Mesendoderm (in vitro differentiated cells): ENCODE data around the gene CD82.

Experiments used
- DNase-seq: peaks from one replicate; pipeline ENCODE4 v3.0.0; 2013
- H2AK5ac ChIP-seq: 2 replicates; pipeline ENCODE4 v1.6.1; 2013; ENCODE audit warnings: low read length, inconsistent platforms
- H2BK120ac ChIP-seq: 2 replicates; pipeline ENCODE4 v1.6.1; 2013; ENCODE audit warnings: low read depth, mild to moderate bottlenecking, low read length, moderate library complexity, mixed read lengths
- H2BK15ac ChIP-seq: replicated peaks from 2 replicates; pipeline ENCODE4 v1.6.1; 2013; ENCODE audit warnings: low read depth, mild to moderate bottlenecking, moderate library complexity
- H2BK5ac ChIP-seq: 2 replicates; pipeline ENCODE4 v1.6.1; 2013; ENCODE audit warnings: low read length, inconsistent platforms
- H3K18ac ChIP-seq: 2 replicates; pipeline ENCODE4 v1.6.1; 2013; ENCODE audit warnings: mild to moderate bottlenecking, low read length, mixed read lengths
- H3K23ac ChIP-seq: one replicate; pipeline ENCODE4 v1.6.1; 2013; ENCODE audit warnings: low read length
- H3K27ac ChIP-seq: 2 replicates; pipeline ENCODE4 v1.5.1; 2013; ENCODE audit warnings: low read depth, mild to moderate bottlenecking, inconsistent platforms, low read length, moderate library complexity
- H3K27me3 ChIP-seq: 2 replicates; pipeline ENCODE4 v1.6.1; 2013; ENCODE audit warnings: low read length, control low read depth, mild to moderate bottlenecking, inconsistent platforms; ENCODE audit not compliant: insufficient read depth, poor library complexity
- H3K36me3 ChIP-seq: 2 replicates; pipeline ENCODE4 v1.6.1; 2013; ENCODE audit warnings: low read length, inconsistent platforms; ENCODE audit not compliant: control insufficient read depth, insufficient read depth
- H3K4ac ChIP-seq: one replicate; pipeline ENCODE4 v1.6.1; 2013; ENCODE audit warnings: low read depth, mild to moderate bottlenecking, low read length, moderate library complexity
- H3K4me1 ChIP-seq: 2 replicates; pipeline ENCODE4 v1.6.1; 2013; ENCODE audit warnings: low read depth, low read length, inconsistent platforms; ENCODE audit not compliant: control insufficient read depth
- H3K4me2 ChIP-seq: 2 replicates; pipeline ENCODE4 v1.6.1; 2013; ENCODE audit warnings: low read length
- H3K4me3 ChIP-seq: 2 replicates; pipeline ENCODE4 v1.5.1; 2013; ENCODE audit warnings: mild to moderate bottlenecking, low read length
- H3K56ac ChIP-seq: one replicate; pipeline ENCODE4 v1.6.1; 2013; ENCODE audit warnings: low read length
- H3K79me1 ChIP-seq: 2 replicates; pipeline ENCODE4 v1.6.1; 2013; ENCODE audit warnings: low read length, inconsistent platforms
- H3K79me2 ChIP-seq: 2 replicates; pipeline ENCODE4 v1.6.1; 2013; ENCODE audit warnings: mild to moderate bottlenecking, low read length; ENCODE audit not compliant: control insufficient read depth, insufficient read depth
- H3K9ac ChIP-seq: 2 replicates; pipeline ENCODE4 v1.6.1; 2013; ENCODE audit warnings: low read length, inconsistent platforms
- H4K5ac ChIP-seq: one replicate; pipeline ENCODE4 v1.6.1; 2013; ENCODE audit warnings: low read length
- H4K8ac ChIP-seq: one replicate; pipeline ENCODE4 v1.6.1; 2013; ENCODE audit warnings: low read depth, mild to moderate bottlenecking, control low read depth, low read length, moderate library complexity
- WGBS: extraction: QIAGEN DNeasy Blood & Tissue Kit; methylation state at CpG from one replicate; pipeline ENCODE4 v1.1.7; 2013; ENCODE audit warnings: low lambda C conversion rate, missing lambda C conversion rate; ENCODE audit not compliant: insufficient coverage; ENCODE audit errors: extremely low coverage; 5-methylcytosine and 5-hydroxymethylcytosine counted together

The CD82 gene

GRCh38 chr11:44527476-44527875 is 38.0 kb upstream of the CD82 start:
- Histone ChIP-seq H3K4me3 (no peak overlapping the region), H3K4me1 (no peaks in the 10 kb centered on the region), H3K18ac (no peak overlapping the region), H3K9ac (no peak overlapping the region), H3K36me3 (no peaks in the 10 kb centered on the region), H3K23ac (no peak overlapping the region), H3K79me2 (no peaks in the 10 kb centered on the region), H3K56ac (no peak overlapping the region), H4K5ac (no peak overlapping the region), H3K27ac (no peak overlapping the region), H4K8ac (no peak overlapping the region), H3K4me2 (no peak overlapping the region), H2BK120ac (no peak overlapping the region), H3K79me1 (no peaks in the 10 kb centered on the region), H2AK5ac (no peak overlapping the region), H3K27me3 (no peaks in the 10 kb centered on the region), H2BK15ac (no peak overlapping the region), H2BK5ac (no peak overlapping the region), H3K4ac (no peak overlapping the region)
- no peak for DNase-seq
- no CpG with 5 or more reads among the region's 10 CpGs for WGBS

GRCh38 chr11:44528103-44528502 is 37.4 kb upstream of the CD82 start:
- H3K56ac ChIP-seq, result no peak overlapping the region
- no peak overlapping the region for H2BK15ac ChIP-seq
- H3K23ac ChIP-seq, result no peak overlapping the region
- no peak overlapping the region for H3K27ac ChIP-seq
- H4K5ac ChIP-seq, result no peak overlapping the region
- no peaks in the 10 kb centered on the region for H3K36me3 ChIP-seq
- no CpG with 5 or more reads among the region's 8 CpGs for WGBS
- H3K4me1 ChIP-seq, result no peaks in the 10 kb centered on the region
- no peak overlapping the region for H3K18ac ChIP-seq
- peak; percentile 36 for DNase-seq
- H3K9ac ChIP-seq, result no peak overlapping the region
- no peak overlapping the region for H2BK5ac ChIP-seq
- no peak overlapping the region for H3K4me2 ChIP-seq
- H4K8ac ChIP-seq, result no peak overlapping the region
- H3K27me3 ChIP-seq, result no peaks in the 10 kb centered on the region
- no peak overlapping the region for H2BK120ac ChIP-seq
- H3K4ac ChIP-seq, result no peak overlapping the region
- no peak overlapping the region for H3K4me3 ChIP-seq
- no peak overlapping the region for H2AK5ac ChIP-seq
- no peaks in the 10 kb centered on the region for H3K79me1 ChIP-seq
- no peaks in the 10 kb centered on the region for H3K79me2 ChIP-seq

- no peak overlapping the region for H3K27ac ChIP-seq
- no peak overlapping the region for H3K4me3 ChIP-seq
- no peak overlapping the region for H3K56ac ChIP-seq
- H2BK120ac ChIP-seq, result no peak overlapping the region
- no peaks in the 10 kb centered on the region for H3K79me2 ChIP-seq
- no peak overlapping the region for H4K5ac ChIP-seq
- H3K79me1 ChIP-seq, result no peaks in the 10 kb centered on the region
- no peaks in the 10 kb centered on the region for H3K36me3 ChIP-seq
- H3K27me3 ChIP-seq, result no peaks in the 10 kb centered on the region
- no CpG with 5 or more reads among the region's 2 CpGs for WGBS
- no peak for DNase-seq
- no peak overlapping the region for H3K18ac ChIP-seq
- no peak overlapping the region for H2BK5ac ChIP-seq
- H3K4ac ChIP-seq, result no peak overlapping the region
- H2AK5ac ChIP-seq, result no peak overlapping the region
- H3K4me1 ChIP-seq, result no peaks in the 10 kb centered on the region
- H3K4me2 ChIP-seq, result no peak overlapping the region
- no peak overlapping the region for H4K8ac ChIP-seq
- H2BK15ac ChIP-seq, result no peak overlapping the region
- H3K9ac ChIP-seq, result no peak overlapping the region
- H3K23ac ChIP-seq, result no peak overlapping the region
Observed at GRCh38 chr11:44528581-44528980, 36.9 kb upstream of the CD82 start.

- Histone ChIP-seq H3K18ac (no peak overlapping the region), H3K36me3 (no peaks in the 10 kb centered on the region), H2BK15ac (no peak overlapping the region), H3K56ac (no peak overlapping the region), H2BK120ac (no peak overlapping the region), H3K79me2 (no peaks in the 10 kb centered on the region), H4K5ac (no peak overlapping the region), H3K4me2 (no peak overlapping the region), H3K9ac (no peak overlapping the region), H3K27ac (no peak overlapping the region), H2BK5ac (no peak overlapping the region), H2AK5ac (no peak overlapping the region), H3K27me3 (no peaks in the 10 kb centered on the region), H3K4ac (no peak overlapping the region), H3K4me1 (no peaks in the 10 kb centered on the region), H3K4me3 (no peak overlapping the region), H4K8ac (no peak overlapping the region), H3K23ac (no peak overlapping the region), H3K79me1 (no peaks in the 10 kb centered on the region)
- DNase-seq, result no peak
- no CpG with 5 or more reads among the region's 7 CpGs for WGBS
Observed at GRCh38 chr11:44529895-44530412, 35.5 kb upstream of the CD82 start.

GRCh38 chr11:44530413-44531115 is 34.9 kb upstream of the CD82 start:
- peak; percentile 57 for DNase-seq
- Histone ChIP-seq H3K4me1 (no peaks in the 10 kb centered on the region), H3K27me3 (no peaks in the 10 kb centered on the region), H2BK15ac (no peak overlapping the region), H3K4ac (no peak overlapping the region), H3K27ac (no peak overlapping the region), H3K18ac (no peak overlapping the region), H2BK120ac (no peak overlapping the region), H3K79me1 (no peaks in the 10 kb centered on the region), H3K9ac (no peak overlapping the region), H4K5ac (no peak overlapping the region), H2AK5ac (no peak overlapping the region), H3K4me2 (no peak overlapping the region), H4K8ac (no peak overlapping the region), H3K79me2 (no peaks in the 10 kb centered on the region), H2BK5ac (no peak overlapping the region), H3K4me3 (no peak overlapping the region), H3K56ac (no peak overlapping the region), H3K36me3 (no peaks in the 10 kb centered on the region), H3K23ac (no peak overlapping the region)
- WGBS, result no CpG with 5 or more reads among the region's 9 CpGs

GRCh38 chr11:44531116-44531504 is 34.4 kb upstream of the CD82 start:
- Histone ChIP-seq H3K36me3 (no peaks in the 10 kb centered on the region), H2BK5ac (no peak overlapping the region), H4K8ac (no peak overlapping the region), H3K27me3 (no peaks in the 10 kb centered on the region), H2BK120ac (no peak overlapping the region), H3K9ac (no peak overlapping the region), H4K5ac (no peak overlapping the region), H3K23ac (no peak overlapping the region), H3K4me3 (no peak overlapping the region), H3K79me1 (no peaks in the 10 kb centered on the region), H3K56ac (no peak overlapping the region), H3K4ac (no peak overlapping the region), H3K4me2 (no peak overlapping the region), H2AK5ac (no peak overlapping the region), H3K4me1 (no peaks in the 10 kb centered on the region), H2BK15ac (no peak overlapping the region), H3K79me2 (no peaks in the 10 kb centered on the region), H3K27ac (no peak overlapping the region), H3K18ac (no peak overlapping the region)
- DNase-seq, result no peak
- no CpG with 5 or more reads among the region's 9 CpGs for WGBS
